H9 (cell line): ENCODE results near the gene SKOR2. TPM values are rescaled to one million over a fixed set of nuclear protein-coding genes. Genes with fewer than 3 reads are reported as not detected.

Experiments
- total RNA-seq: library from RNA; stranded (reverse); gene quantifications from 2 replicates; pipeline ENCODE4 v1.2.1, GENCODE V29; 2021

SKOR2 gene
- total RNA-seq, 1 experiment from 2014 or later: 0.24 TPM

Other genes starting within 250 kb of the SKOR2 start
- not detected in 2 replicates for gene ELOA2, start 216.0 kb downstream of the SKOR2 start, total RNA-seq
- 51.0 and 58.5 TPM in 2 replicates for gene HDHD2, start 101.2 kb downstream of the SKOR2 start, total RNA-seq
- 7.6 and 8.8 TPM in 2 replicates for gene IER3IP1, start 75.3 kb downstream of the SKOR2 start, total RNA-seq